ENCODE data around the gene GPC5.

Gene GPC5

GRCh38 chr13:92101801-92102200, 703.4 kb downstream of the GPC5 start:
- TF ChIP-seq EGR1 (IDR thresholded peaks at IDR 0.05) (no peak), TCF12 (IDR thresholded peaks at IDR 0.05; ENCODE audit: low read depth) (no peak), EP300 (IDR thresholded peaks at IDR 0.05; ENCODE audit: borderline replicate concordance) (no peak), FOXM1 (IDR thresholded peaks at IDR 0.05; ENCODE audit: borderline replicate concordance, low read depth) (no peak), REST (IDR thresholded peaks at IDR 0.05; ENCODE audit: low read depth) (no peak), NFIC (IDR thresholded peaks at IDR 0.05) (no peak), MAX (IDR thresholded peaks at IDR 0.05) (no peak), YY1 (IDR thresholded peaks at IDR 0.05; ENCODE audit: low read depth) (no peak), RAD21 (IDR thresholded peaks at IDR 0.05; ENCODE audit: low read depth) (no peak), TEAD4 (IDR thresholded peaks at IDR 0.05) (no peak), TAF1 (IDR thresholded peaks at IDR 0.05; ENCODE audit: low read depth) (no peak), CEBPB (IDR thresholded peaks at IDR 0.05) (no peak)
- TF ChIP-seq, protein P1, sequence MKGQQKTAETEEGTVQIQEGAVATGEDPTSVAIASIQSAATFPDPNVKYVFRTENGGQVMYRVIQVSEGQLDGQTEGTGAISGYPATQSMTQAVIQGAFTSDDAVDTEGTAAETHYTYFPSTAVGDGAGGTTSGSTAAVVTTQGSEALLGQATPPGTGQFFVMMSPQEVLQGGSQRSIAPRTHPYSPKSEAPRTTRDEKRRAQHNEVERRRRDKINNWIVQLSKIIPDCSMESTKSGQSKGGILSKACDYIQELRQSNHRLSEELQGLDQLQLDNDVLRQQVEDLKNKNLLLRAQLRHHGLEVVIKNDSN (IDR thresholded peaks at IDR 0.05): no peak

- no peak for TF ChIP-seq CEBPB (IDR thresholded peaks at IDR 0.05)
- no peak for TF ChIP-seq EP300 (IDR thresholded peaks at IDR 0.05; ENCODE audit: borderline replicate concordance)
- no peak for TF ChIP-seq NFIC (IDR thresholded peaks at IDR 0.05)
- TF ChIP-seq EGR1 (IDR thresholded peaks at IDR 0.05): no peak
- no peak for TF ChIP-seq TEAD4 (IDR thresholded peaks at IDR 0.05)
- TF ChIP-seq YY1 (IDR thresholded peaks at IDR 0.05; ENCODE audit: low read depth): no peak
- no peak for TF ChIP-seq ZBTB7A (IDR thresholded peaks at IDR 0.05; ENCODE audit: low read depth)
- TF ChIP-seq MAX (IDR thresholded peaks at IDR 0.05): no peak
- no peak for TF ChIP-seq TCF12 (IDR thresholded peaks at IDR 0.05; ENCODE audit: low read depth)
- TF ChIP-seq TAF1 (IDR thresholded peaks at IDR 0.05; ENCODE audit: low read depth): no peak
- no peak for TF ChIP-seq CREB1 (IDR thresholded peaks at IDR 0.05; ENCODE audit: low read depth)
- no peak for TF ChIP-seq RAD21 (IDR thresholded peaks at IDR 0.05; ENCODE audit: low read depth)
- no peak for TF ChIP-seq FOXM1 (IDR thresholded peaks at IDR 0.05; ENCODE audit: borderline replicate concordance, low read depth)
- TF ChIP-seq REST (IDR thresholded peaks at IDR 0.05; ENCODE audit: low read depth): no peak
- TF ChIP-seq, protein P1 (IDR thresholded peaks at IDR 0.05): no peak
Observed at GRCh38 chr13:92103689-92104153, 705.3 kb downstream of the GPC5 start.

- no peak for TF ChIP-seq TAF1 (IDR thresholded peaks at IDR 0.05; ENCODE audit: low read depth)
- TF ChIP-seq CEBPB (IDR thresholded peaks at IDR 0.05): peak; percentile 76
Observed at GRCh38 chr13:92122186-92122853, 723.9 kb downstream of the GPC5 start.

- no peak for TF ChIP-seq FOXM1 (IDR thresholded peaks at IDR 0.05; ENCODE audit: borderline replicate concordance, low read depth)
- TF ChIP-seq CEBPB (IDR thresholded peaks at IDR 0.05): no peak
- TF ChIP-seq RAD21 (IDR thresholded peaks at IDR 0.05; ENCODE audit: low read depth): no peak
- TF ChIP-seq EGR1 (IDR thresholded peaks at IDR 0.05): no peak
- no peak for TF ChIP-seq EP300 (IDR thresholded peaks at IDR 0.05; ENCODE audit: borderline replicate concordance)
- no peak for TF ChIP-seq TAF1 (IDR thresholded peaks at IDR 0.05; ENCODE audit: low read depth)
- TF ChIP-seq ZBTB7A (IDR thresholded peaks at IDR 0.05; ENCODE audit: low read depth): no peak
- TF ChIP-seq TEAD4 (IDR thresholded peaks at IDR 0.05): no peak
- TF ChIP-seq, protein P1 (IDR thresholded peaks at IDR 0.05): no peak
Observed at GRCh38 chr13:92126399-92126798, 728.0 kb downstream of the GPC5 start.

DNA sequence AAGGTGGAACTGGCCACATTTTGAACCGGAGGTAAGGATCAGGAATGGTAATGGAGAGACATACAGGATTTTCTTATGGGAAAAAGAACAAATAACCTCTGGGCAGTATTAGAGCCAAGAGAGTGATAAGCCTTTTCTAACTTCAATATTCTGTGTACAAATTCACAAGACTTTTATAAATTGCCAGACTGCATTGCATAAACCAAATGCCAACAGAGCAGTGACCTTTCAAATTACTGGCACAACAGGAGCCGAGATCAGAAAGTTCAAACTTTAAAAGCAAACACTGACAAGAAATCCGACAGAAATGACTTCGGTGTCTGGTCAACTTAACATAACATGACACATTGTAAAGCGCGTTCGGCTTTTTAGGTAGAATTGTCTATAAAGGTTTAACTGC, 737.1 kb downstream of the GPC5 start:
- TF ChIP-seq EGR1 (IDR thresholded peaks at IDR 0.05) (no peak), CEBPB (IDR thresholded peaks at IDR 0.05) (no peak), REST (IDR thresholded peaks at IDR 0.05; ENCODE audit: low read depth) (no peak), TAF1 (IDR thresholded peaks at IDR 0.05; ENCODE audit: low read depth) (no peak), YY1 (IDR thresholded peaks at IDR 0.05; ENCODE audit: low read depth) (no peak), TCF12 (IDR thresholded peaks at IDR 0.05; ENCODE audit: low read depth) (no peak), ZBTB7A (IDR thresholded peaks at IDR 0.05; ENCODE audit: low read depth) (no peak), CREB1 (IDR thresholded peaks at IDR 0.05; ENCODE audit: low read depth) (no peak), NFIC (IDR thresholded peaks at IDR 0.05) (no peak), FOXM1 (IDR thresholded peaks at IDR 0.05; ENCODE audit: borderline replicate concordance, low read depth) (no peak), TEAD4 (IDR thresholded peaks at IDR 0.05) (no peak), RAD21 (IDR thresholded peaks at IDR 0.05; ENCODE audit: low read depth) (no peak), MAX (IDR thresholded peaks at IDR 0.05) (no peak), EP300 (IDR thresholded peaks at IDR 0.05; ENCODE audit: borderline replicate concordance) (no peak)
- TF ChIP-seq, protein P1 (IDR thresholded peaks at IDR 0.05): no peak
